Activated naive CD8-positive, alpha-beta T cell (primary cell): ENCODE results near the gene TRMT13.
"Not testable (repeated sequence)": the region's sequence is repeated elsewhere in the genome, so short reads cannot be mapped to it uniquely, and the experiment has no call there.

Source experiments
- H3K27ac Mint-ChIP-seq: one replicate; pipeline ENCODE4 v1.8.0; 2021; ENCODE audit warnings: mixed read lengths
- H3K27me3 Mint-ChIP-seq: one replicate; pipeline ENCODE4 v1.8.0; 2021; ENCODE audit warnings: mixed read lengths
- H3K36me3 Mint-ChIP-seq: one replicate; pipeline ENCODE4 v1.8.0; 2021; ENCODE audit warnings: mixed read lengths
- H3K4me1 Mint-ChIP-seq: one replicate; pipeline ENCODE4 v1.8.0; 2021; ENCODE audit warnings: low read depth, mixed read lengths
- H3K4me3 Mint-ChIP-seq: one replicate; pipeline ENCODE4 v1.8.0; 2021; ENCODE audit warnings: mild to moderate bottlenecking, mixed read lengths
- H3K9me3 Mint-ChIP-seq: one replicate; pipeline ENCODE4 v1.8.0; 2021; ENCODE audit warnings: low read depth, mixed read lengths

TRMT13 gene

DNA sequence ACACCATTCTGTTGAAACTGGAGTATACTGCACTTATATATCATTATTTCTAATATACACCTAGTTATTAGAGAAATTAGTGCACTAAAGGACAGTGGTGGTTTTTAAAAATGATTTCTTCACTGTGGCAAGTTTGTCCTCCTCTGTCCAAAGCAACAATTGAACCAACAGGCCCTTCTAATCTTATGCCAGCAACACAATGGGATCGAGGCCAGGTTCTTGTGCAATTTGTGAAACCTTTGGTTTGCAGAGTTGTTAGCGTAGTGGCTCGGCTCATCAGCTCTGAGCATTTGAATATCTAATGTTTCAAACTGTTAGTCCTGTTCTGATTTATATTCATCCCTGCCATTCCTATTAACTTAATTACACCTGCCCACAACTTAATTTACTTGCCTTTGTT, 54.9 kb downstream of the TRMT13 start:
- no peaks in the 10 kb centered on the region for H3K4me1 Mint-ChIP-seq
- H3K36me3 Mint-ChIP-seq = peaks cover 13% of the 10 kb centered on the region
- H3K27ac Mint-ChIP-seq = no peak overlapping the region
- H3K9me3 Mint-ChIP-seq = no peaks in the 10 kb centered on the region
- H3K27me3 Mint-ChIP-seq = no peaks in the 10 kb centered on the region
- H3K4me3 Mint-ChIP-seq = no peak overlapping the region

- Mint-ChIP-seq H3K4me3 (no peak overlapping the region), H3K27ac (no peak overlapping the region), H3K9me3 (no peaks in the 10 kb centered on the region), H3K4me1 (no peaks in the 10 kb centered on the region), H3K36me3 (peaks cover 13% of the 10 kb centered on the region), H3K27me3 (no peaks in the 10 kb centered on the region)
These were observed 55.7 kb downstream of the TRMT13 start for GRCh38 chr1:100188617-100189016.

GRCh38 chr1:100198596-100198995, 65.6 kb downstream of the TRMT13 start:
- no peaks in the 10 kb centered on the region for H3K27me3 Mint-ChIP-seq
- no peak overlapping the region for H3K4me3 Mint-ChIP-seq
- no peak overlapping the region for H3K27ac Mint-ChIP-seq
- H3K9me3 Mint-ChIP-seq = no peaks in the 10 kb centered on the region
- no peaks in the 10 kb centered on the region for H3K4me1 Mint-ChIP-seq
- H3K36me3 Mint-ChIP-seq = peaks cover 35% of the 10 kb centered on the region

DNA sequence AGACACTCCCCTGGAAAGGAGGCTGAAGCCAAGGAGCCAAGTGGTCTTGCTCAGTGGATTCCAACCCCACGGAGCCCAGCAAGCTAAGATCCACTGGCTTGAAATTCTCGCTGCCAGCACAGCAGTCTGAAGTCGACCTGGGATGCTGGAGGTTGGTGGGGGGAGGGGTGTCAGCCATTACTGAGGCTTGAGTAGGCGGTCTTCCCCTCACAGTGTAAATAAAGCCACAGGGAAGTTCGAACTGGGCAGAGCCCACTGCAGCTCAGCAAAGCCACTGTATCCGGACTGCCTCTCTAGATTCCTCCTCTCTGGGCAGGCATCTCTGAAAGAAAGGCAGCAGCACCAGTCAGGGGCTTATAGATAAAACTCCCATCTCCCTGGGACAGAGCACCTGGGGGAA, 67.1 kb downstream of the TRMT13 start:
- H3K27ac Mint-ChIP-seq, H3K4me1 Mint-ChIP-seq, H3K9me3 Mint-ChIP-seq, H3K27me3 Mint-ChIP-seq, H3K4me3 Mint-ChIP-seq: not testable (repeated sequence)
- H3K36me3 Mint-ChIP-seq = peaks cover 48% of the 10 kb centered on the region
